Dermis microvascular lymphatic vessel endothelial cell (primary cell): ENCODE measurements around the gene ERVFRD-1. TPM values are rescaled to one million over a fixed set of nuclear protein-coding genes. Genes with fewer than 3 reads are reported as not detected.

Source experiments
- DNase-seq, 2 donors: peaks; one replicate each; pipeline versions ENCODE4 v3.0.0 to v3.0.0-alpha.2; 2010; ENCODE audit warnings: low read depth in 2 of 2
- total RNA-seq: library from RNA; depleted of rRNA; stranded (reverse); fragments of >200 nt; gene quantifications from 2 replicates; pipeline ENCODE4 v1.2.1, GENCODE V29; 2014

Gene ERVFRD-1
- total RNA-seq, 1 donor from 2014 or later = under 0.01 TPM

- DNase-seq = no peak
Observed at GRCh38 chr6:11054722-11055121, 56.8 kb downstream of the ERVFRD-1 start.

DNA sequence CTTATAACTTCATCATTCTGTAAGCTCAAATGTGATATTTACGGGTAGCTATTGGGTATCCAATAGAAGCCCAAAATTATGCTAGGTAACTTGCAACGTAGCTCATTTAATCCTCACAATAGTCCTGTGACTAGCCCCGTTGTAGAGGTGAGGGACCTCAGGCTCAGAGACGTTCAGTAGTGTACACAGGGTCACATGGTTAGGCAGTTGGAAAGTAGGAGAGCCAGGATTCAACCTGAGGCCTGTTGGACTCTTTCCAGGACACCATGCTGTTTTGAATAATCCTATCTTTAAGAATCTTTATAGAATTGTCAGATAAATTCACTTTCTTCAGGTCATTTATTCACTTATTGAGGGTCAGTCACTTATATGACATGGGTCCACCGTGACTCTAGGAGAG, 58.2 kb downstream of the ERVFRD-1 start:
- no peak for DNase-seq

Other genes starting within 250 kb of the ERVFRD-1 start
- gene GCM2, start 229.7 kb downstream of the ERVFRD-1 start, total RNA-seq = not detected in 2 replicates
- not detected in 2 replicates for gene SYCP2L, start 224.7 kb downstream of the ERVFRD-1 start, total RNA-seq
- gene ELOVL2, start 67.4 kb downstream of the ERVFRD-1 start, total RNA-seq = not detected in 2 replicates
- 9.5 and 11.8 TPM in 2 replicates for gene SMIM13, start 17.9 kb downstream of the ERVFRD-1 start, total RNA-seq
- gene NEDD9, start 120.9 kb upstream of the ERVFRD-1 start, total RNA-seq = 51.6 and 85.7 TPM in 2 replicates